Measurements from ENCODE around the gene CIC.

DNA sequence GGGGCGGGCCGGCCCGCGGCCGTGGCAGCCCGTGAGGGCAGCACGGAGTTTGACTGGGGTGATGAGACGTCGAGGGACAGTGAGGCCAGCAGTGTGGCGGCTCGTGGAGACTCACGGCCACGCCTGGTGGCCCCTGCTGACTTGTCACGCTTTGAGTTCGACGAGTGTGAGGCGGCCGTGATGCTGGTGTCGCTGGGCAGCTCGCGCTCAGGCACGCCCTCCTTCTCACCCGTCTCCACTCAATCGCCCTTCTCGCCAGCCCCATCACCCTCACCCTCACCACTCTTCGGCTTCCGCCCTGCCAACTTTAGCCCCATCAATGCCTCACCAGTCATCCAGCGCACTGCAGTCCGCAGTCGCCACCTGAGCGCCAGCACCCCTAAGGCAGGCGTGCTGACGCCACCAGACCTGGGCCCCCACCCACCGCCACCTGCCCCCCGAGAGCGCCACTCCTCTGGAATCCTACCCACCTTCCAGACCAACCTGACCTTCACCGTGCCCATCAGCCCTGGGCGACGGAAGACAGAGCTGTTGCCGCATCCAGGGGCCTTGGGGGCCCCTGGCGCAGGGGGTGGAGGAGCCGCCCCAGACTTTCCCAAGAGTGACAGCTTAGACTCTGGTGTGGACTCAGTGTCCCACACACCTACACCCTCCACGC, 4.5 kb downstream of the CIC start:
- TF ChIP-seq, protein P1, sequence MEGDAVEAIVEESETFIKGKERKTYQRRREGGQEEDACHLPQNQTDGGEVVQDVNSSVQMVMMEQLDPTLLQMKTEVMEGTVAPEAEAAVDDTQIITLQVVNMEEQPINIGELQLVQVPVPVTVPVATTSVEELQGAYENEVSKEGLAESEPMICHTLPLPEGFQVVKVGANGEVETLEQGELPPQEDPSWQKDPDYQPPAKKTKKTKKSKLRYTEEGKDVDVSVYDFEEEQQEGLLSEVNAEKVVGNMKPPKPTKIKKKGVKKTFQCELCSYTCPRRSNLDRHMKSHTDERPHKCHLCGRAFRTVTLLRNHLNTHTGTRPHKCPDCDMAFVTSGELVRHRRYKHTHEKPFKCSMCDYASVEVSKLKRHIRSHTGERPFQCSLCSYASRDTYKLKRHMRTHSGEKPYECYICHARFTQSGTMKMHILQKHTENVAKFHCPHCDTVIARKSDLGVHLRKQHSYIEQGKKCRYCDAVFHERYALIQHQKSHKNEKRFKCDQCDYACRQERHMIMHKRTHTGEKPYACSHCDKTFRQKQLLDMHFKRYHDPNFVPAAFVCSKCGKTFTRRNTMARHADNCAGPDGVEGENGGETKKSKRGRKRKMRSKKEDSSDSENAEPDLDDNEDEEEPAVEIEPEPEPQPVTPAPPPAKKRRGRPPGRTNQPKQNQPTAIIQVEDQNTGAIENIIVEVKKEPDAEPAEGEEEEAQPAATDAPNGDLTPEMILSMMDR (IDR thresholded peaks at IDR 0.05; ENCODE audit: low read depth, low read length), result no peak
- no peak for TF ChIP-seq EZH2phosphoT487 (IDR thresholded peaks at IDR 0.05; ENCODE audit: low read depth)

Data from OCI-LY3 (cell line).